Suprapubic skin (tissue), 4 donors: ENCODE data around the gene NRG3. TPM values are rescaled to one million over a fixed set of nuclear protein-coding genes. Genes with fewer than 3 reads are reported as not detected.

Experiments
- DNase-seq, 2 donors: peaks; one replicate each; pipeline ENCODE4 v3.0.0-alpha.2; 2019; ENCODE audit warnings: low spot score in 2 of 2
- H3K27ac ChIP-seq: fragments of 200-600 bp; sonication (generic); one replicate; pipeline ENCODE4 v1.5.1; 2019
- H3K27me3 ChIP-seq: fragments of 200-600 bp; sonication (generic); one replicate; pipeline ENCODE4 v1.5.1; 2019
- H3K36me3 ChIP-seq: fragments of 200-600 bp; sonication (generic); one replicate; pipeline ENCODE4 v1.5.1; 2019
- H3K4me1 ChIP-seq: fragments of 200-600 bp; sonication (generic); one replicate; pipeline ENCODE4 v1.5.1; 2019
- H3K4me3 ChIP-seq: fragments of 200-600 bp; sonication (generic); one replicate; pipeline ENCODE4 v1.5.1; 2019; ENCODE audit warnings: mild to moderate bottlenecking
- H3K9me3 ChIP-seq: fragments of 200-600 bp; sonication (generic); one replicate; pipeline ENCODE4 v1.5.1; 2019
- CTCF ChIP-seq, 2 donors: fragments of 200-600 bp in 1 of 2; fragments of 450-650 bp in 1 of 2; sonication (generic) in 1 of 2; IDR thresholded peaks; one replicate each; pipeline ENCODE4 v1.5.1; 2016 to 2019; ENCODE audit warnings: antibody characterized with exemption in 2 of 2, mild to moderate bottlenecking in 1 of 2, moderate library complexity in 1 of 2
- EP300 ChIP-seq: sonication (generic); formaldehyde crosslinking; IDR thresholded peaks from one replicate; pipeline ENCODE4 v1.6.1; 2017; ENCODE audit warnings: antibody characterized with exemption
- POLR2A ChIP-seq, 2 donors: fragments of 450-650 bp; IDR thresholded peaks; one replicate each; pipeline ENCODE4 v1.6.1; 2017; ENCODE audit warnings: antibody characterized with exemption in 2 of 2, mild to moderate bottlenecking in 2 of 2, moderate library complexity in 2 of 2
- POLR2AphosphoS5 ChIP-seq, 3 donors: sonication (generic); formaldehyde crosslinking; IDR thresholded peaks; one replicate each; pipeline ENCODE4 v1.6.1; 2017; ENCODE audit warnings: antibody characterized with exemption in 3 of 3
- WGBS: methylation state at CpG from one replicate; pipeline ENCODE4 v1.1.5; 2018; 5-methylcytosine and 5-hydroxymethylcytosine counted together
- total RNA-seq, 4 donors: library from RNA; depleted of rRNA; stranded (reverse); fragments of >200 nt; gene quantifications; one replicate each; pipeline ENCODE4 v1.1.0, GENCODE V29; 2016

Gene NRG3
- total RNA-seq, 4 donors from 2014 or later, result 0.65 to 3.5 (median 1.3) TPM

GRCh38 chr10:81950358-81950757 is 75.4 kb downstream of the NRG3 start:
- Histone ChIP-seq H3K36me3 (no peaks in the 10 kb centered on the region), H3K27me3 (no peaks in the 10 kb centered on the region), H3K27ac (no peak overlapping the region), H3K9me3 (no peaks in the 10 kb centered on the region), H3K4me3 (no peak overlapping the region), H3K4me1 (no peaks in the 10 kb centered on the region)
- TF ChIP-seq EP300 (no peak), POLR2AphosphoS5 (IDR thresholded peaks at IDR 0.05) (no peak), POLR2A (IDR thresholded peaks at IDR 0.05) (no peak), CTCF (IDR thresholded peaks at IDR 0.05) (no peak)
- 97% methylated on average over 2 of the region's 2 CpGs for WGBS
- no peak for DNase-seq

DNA sequence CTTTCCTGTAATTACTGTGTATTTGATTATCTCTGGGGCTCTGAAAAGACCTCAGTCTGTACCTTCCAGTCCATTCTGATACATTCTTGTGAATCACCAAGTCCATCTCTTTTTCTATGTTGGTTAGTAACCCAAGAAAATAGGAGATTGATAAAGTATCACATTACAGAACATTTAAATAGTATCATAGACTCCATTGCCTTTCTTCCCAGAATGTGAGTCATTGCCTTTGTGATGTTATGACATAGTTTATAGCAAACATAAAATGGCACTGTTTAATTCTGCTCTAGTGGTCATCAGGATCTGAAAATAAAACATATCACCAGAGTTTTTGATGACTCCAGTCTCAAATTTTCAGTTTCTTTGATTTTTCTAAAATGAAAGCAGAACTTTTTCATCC is 78.4 kb downstream of the NRG3 start:
- H3K4me1 ChIP-seq, result no peaks in the 10 kb centered on the region
- no peak overlapping the region for H3K27ac ChIP-seq
- no peaks in the 10 kb centered on the region for H3K9me3 ChIP-seq
- no peak overlapping the region for H3K4me3 ChIP-seq
- H3K36me3 ChIP-seq, result no peaks in the 10 kb centered on the region
- H3K27me3 ChIP-seq, result no peaks in the 10 kb centered on the region
- TF ChIP-seq POLR2AphosphoS5 (IDR thresholded peaks at IDR 0.05), result no peak
- no peak for DNase-seq

DNA sequence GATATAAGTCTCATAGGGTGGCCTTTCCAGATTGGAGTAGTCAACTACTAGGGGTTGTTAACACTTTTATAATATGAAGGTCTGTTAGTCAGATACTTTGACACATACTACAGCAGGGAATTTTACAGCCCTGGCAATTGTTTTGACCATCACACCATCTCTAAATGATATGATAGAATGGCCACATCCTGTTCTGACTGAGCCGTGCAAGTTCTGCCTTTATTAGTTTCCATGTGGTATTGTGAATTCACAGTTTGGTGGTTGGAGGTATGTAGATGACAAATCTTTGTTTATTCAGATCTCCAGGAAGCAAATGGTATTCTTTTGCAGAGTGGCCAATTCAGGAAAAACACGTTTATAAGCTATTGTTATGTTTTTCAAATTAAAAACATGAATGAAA is 83.0 kb downstream of the NRG3 start:
- TF ChIP-seq CTCF (IDR thresholded peaks at IDR 0.05) (no peak), POLR2AphosphoS5 (IDR thresholded peaks at IDR 0.05) (no peak), EP300 (no peak), POLR2A (IDR thresholded peaks at IDR 0.05) (no peak)
- 34% methylated on average over 2 of the region's 2 CpGs for WGBS
- Histone ChIP-seq H3K36me3 (no peaks in the 10 kb centered on the region), H3K4me1 (no peaks in the 10 kb centered on the region), H3K27me3 (no peaks in the 10 kb centered on the region), H3K27ac (no peak overlapping the region), H3K4me3 (no peak overlapping the region), H3K9me3 (peaks cover 4% of the 10 kb centered on the region)
- DNase-seq, result no peak

- H3K36me3 ChIP-seq, result no peaks in the 10 kb centered on the region
- no peak overlapping the region for H3K27ac ChIP-seq
- TF ChIP-seq CTCF (IDR thresholded peaks at IDR 0.05), result no peak
- no peak for TF ChIP-seq EP300
- no peak for TF ChIP-seq POLR2AphosphoS5 (IDR thresholded peaks at IDR 0.05)
- no peak for TF ChIP-seq POLR2A (IDR thresholded peaks at IDR 0.05)
Measured at GRCh38 chr10:81959016-81959415, 84.0 kb downstream of the NRG3 start.

GRCh38 chr10:81961451-81962184 is 86.6 kb downstream of the NRG3 start:
- no peak overlapping the region for H3K4me3 ChIP-seq
- no peak overlapping the region for H3K27ac ChIP-seq
- 85% methylated on average over 2 of the region's 2 CpGs for WGBS
- no peaks in the 10 kb centered on the region for H3K27me3 ChIP-seq
- H3K36me3 ChIP-seq, result no peaks in the 10 kb centered on the region
- H3K4me1 ChIP-seq, result no peaks in the 10 kb centered on the region
- no peak for DNase-seq
- TF ChIP-seq EP300 (no peak), POLR2AphosphoS5 (IDR thresholded peaks at IDR 0.05) (no peak), POLR2A (IDR thresholded peaks at IDR 0.05) (no peak), CTCF (IDR thresholded peaks at IDR 0.05) (no peak)
- peaks cover 4% of the 10 kb centered on the region for H3K9me3 ChIP-seq

More at GRCh38 chr10:81959016-81959415, 84.0 kb downstream of the NRG3 start:
- no peak overlapping the region for H3K4me3 ChIP-seq
- H3K27me3 ChIP-seq, result no peaks in the 10 kb centered on the region
- H3K4me1 ChIP-seq, result no peaks in the 10 kb centered on the region
- H3K9me3 ChIP-seq, result peaks cover 4% of the 10 kb centered on the region
- no peak for DNase-seq

- no peak overlapping the region for H3K27ac ChIP-seq
- H3K36me3 ChIP-seq, result no peaks in the 10 kb centered on the region
- TF ChIP-seq POLR2AphosphoS5 (IDR thresholded peaks at IDR 0.05) (no peak), POLR2A (IDR thresholded peaks at IDR 0.05) (no peak), EP300 (no peak), CTCF (IDR thresholded peaks at IDR 0.05) (no peak)
- WGBS, result 80% methylated on average over 9 of the region's 9 CpGs
- peaks cover 4% of the 10 kb centered on the region for H3K9me3 ChIP-seq
- no peaks in the 10 kb centered on the region for H3K27me3 ChIP-seq
- DNase-seq, result no peak
- H3K4me3 ChIP-seq, result no peak overlapping the region
- no peaks in the 10 kb centered on the region for H3K4me1 ChIP-seq
Measured at GRCh38 chr10:81963606-81964005, 88.6 kb downstream of the NRG3 start.
